ENCODE measurements around the gene TMCO4.
A peak's percentile ranks its signal among the peaks of the same experiment; 100 is the strongest.

GRCh38 chr1:19639999-19640362, 159.7 kb downstream of the TMCO4 start:
- TF ChIP-seq CTCF (IDR thresholded peaks at IDR 0.05) (no peak), POLR2AphosphoS5 (IDR thresholded peaks at IDR 0.05; ENCODE audit: insufficient read depth in 1 of 2, low read depth in 1 of 2) (peak in 1 of 2 donors; percentile 56), POLR2A (IDR thresholded peaks at IDR 0.05) (no peak)
